ENCODE data around the gene ELL2. TPM values are rescaled to one million over a fixed set of nuclear protein-coding genes. Genes with fewer than 3 reads are reported as not detected.
"Not testable (repeated sequence)": the region's sequence is repeated elsewhere in the genome, so short reads cannot be mapped to it uniquely, and the experiment has no call there.

Gene ELL2
- total RNA-seq, 1 donor from 2014 or later = 4.6 TPM

- Mint-ChIP-seq H3K27me3 (ENCODE audit: low read depth) (no peaks in the 10 kb centered on the region), H3K36me3 (ENCODE audit: low read depth) (no peaks in the 10 kb centered on the region), H3K9me3 (no peaks in the 10 kb centered on the region), H3K4me3 (no peak overlapping the region), H3K27ac (ENCODE audit: unreplicated experiment) (peak overlapping the region; percentile 89), H3K4me1 (peaks cover 69% of the 10 kb centered on the region)
- peak; percentile 10 for DNase-seq (ENCODE audit: low read depth, low spot score)
- TF ChIP-seq CTCF (conservative IDR thresholded peaks at IDR 0.05) = no peak
Measured at GRCh38 chr5:95858023-95858461, 103.6 kb downstream of the ELL2 start.

GRCh38 chr5:95857185-95857945, 104.3 kb downstream of the ELL2 start:
- TF ChIP-seq CTCF (conservative IDR thresholded peaks at IDR 0.05) = no peak
- Mint-ChIP-seq H3K27me3 (ENCODE audit: low read depth) (no peaks in the 10 kb centered on the region), H3K4me3 (no peak overlapping the region), H3K4me1 (peaks cover 62% of the 10 kb centered on the region), H3K9me3 (no peaks in the 10 kb centered on the region), H3K27ac (ENCODE audit: unreplicated experiment) (peak overlapping the region; percentile 93), H3K36me3 (ENCODE audit: low read depth) (no peaks in the 10 kb centered on the region)
- peak; percentile 5 for DNase-seq (ENCODE audit: low read depth, low spot score)

- Mint-ChIP-seq H3K4me1 (peaks cover 56% of the 10 kb centered on the region), H3K4me3 (no peak overlapping the region), H3K27ac (ENCODE audit: unreplicated experiment) (peak overlapping the region; percentile 15), H3K36me3 (ENCODE audit: low read depth) (no peaks in the 10 kb centered on the region), H3K9me3 (no peaks in the 10 kb centered on the region), H3K27me3 (ENCODE audit: low read depth) (no peaks in the 10 kb centered on the region)
- no peak for TF ChIP-seq CTCF (conservative IDR thresholded peaks at IDR 0.05)
- peak; percentile 8 for DNase-seq (ENCODE audit: low read depth, low spot score)
Measured at GRCh38 chr5:95856501-95856981, 105.1 kb downstream of the ELL2 start.

DNA sequence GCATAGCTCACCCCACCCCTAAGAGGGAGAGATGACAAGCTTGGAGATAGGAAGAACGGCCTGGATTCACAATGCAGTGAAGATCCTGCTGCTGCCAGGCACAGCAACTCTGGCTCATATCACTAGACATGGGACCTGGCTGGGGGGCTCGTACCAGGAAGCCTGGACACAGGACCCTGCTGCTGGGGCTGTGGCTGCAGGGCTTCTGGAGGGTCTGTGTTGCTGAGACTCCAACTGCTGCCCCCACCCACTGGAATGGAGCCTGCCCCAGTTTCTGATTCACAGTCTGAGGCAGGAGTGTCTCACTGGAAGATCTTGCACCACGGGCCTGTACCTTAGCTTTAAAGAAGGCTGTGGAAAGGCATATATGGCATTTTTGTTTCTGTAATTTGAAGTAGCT, 108.2 kb downstream of the ELL2 start:
- no peaks in the 10 kb centered on the region for H3K9me3 Mint-ChIP-seq
- TF ChIP-seq CTCF (conservative IDR thresholded peaks at IDR 0.05) = no peak
- peaks cover 31% of the 10 kb centered on the region for H3K4me1 Mint-ChIP-seq
- H3K36me3 Mint-ChIP-seq (ENCODE audit: low read depth) = no peaks in the 10 kb centered on the region
- no peak overlapping the region for H3K4me3 Mint-ChIP-seq
- no peak overlapping the region for H3K27ac Mint-ChIP-seq (ENCODE audit: unreplicated experiment)
- H3K27me3 Mint-ChIP-seq (ENCODE audit: low read depth) = no peaks in the 10 kb centered on the region
- no peak for DNase-seq (ENCODE audit: low read depth, low spot score)

DNA sequence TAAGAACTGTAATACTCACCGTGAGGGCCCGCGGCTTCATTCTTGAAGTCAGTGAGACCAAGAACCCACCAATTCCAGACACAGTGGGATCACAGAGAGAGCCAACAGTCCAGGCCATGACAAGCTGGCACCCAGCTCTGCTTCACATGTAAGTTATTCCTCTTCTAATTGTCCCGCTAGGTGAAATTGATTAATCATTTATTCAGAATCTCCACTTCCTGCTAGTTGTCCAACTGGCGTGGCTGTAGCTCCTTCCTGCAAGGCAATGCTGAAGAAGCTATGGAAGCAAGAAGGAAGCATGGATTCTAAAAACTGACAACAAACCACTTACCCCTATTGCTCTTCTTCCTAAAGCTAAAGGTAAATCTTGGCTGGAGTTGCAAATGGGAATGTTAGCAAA, 109.1 kb downstream of the ELL2 start:
- Mint-ChIP-seq H3K36me3 (ENCODE audit: low read depth) (no peaks in the 10 kb centered on the region), H3K4me1 (peaks cover 23% of the 10 kb centered on the region), H3K9me3 (no peaks in the 10 kb centered on the region), H3K27me3 (ENCODE audit: low read depth) (no peaks in the 10 kb centered on the region), H3K4me3 (no peak overlapping the region), H3K27ac (ENCODE audit: unreplicated experiment) (no peak overlapping the region)
- TF ChIP-seq CTCF (conservative IDR thresholded peaks at IDR 0.05) = no peak
- DNase-seq (ENCODE audit: low read depth, low spot score) = no peak

GRCh38 chr5:95851141-95851540, 110.5 kb downstream of the ELL2 start:
- H3K27ac Mint-ChIP-seq (ENCODE audit: unreplicated experiment); DNase-seq (ENCODE audit: low read depth, low spot score); H3K9me3 Mint-ChIP-seq; H3K36me3 Mint-ChIP-seq (ENCODE audit: low read depth); H3K27me3 Mint-ChIP-seq (ENCODE audit: low read depth); H3K4me1 Mint-ChIP-seq; H3K4me3 Mint-ChIP-seq: not testable (repeated sequence)

All from neural crest cell (in vitro differentiated cells).